Metanephros (tissue), 2 donors: ENCODE results near the gene PATL1. TPM values are rescaled to one million over a fixed set of nuclear protein-coding genes. Genes with fewer than 3 reads are reported as not detected.

Experiments used
- small RNA-seq: library from RNA; depleted of rRNA; stranded (forward); fragments of <200 nt; gene quantifications from one replicate; pipeline ENCODE3, GENCODE V24; 2014; ENCODE audit warnings: low replicate concordance
- total RNA-seq: library from RNA; depleted of rRNA; stranded (reverse); fragments of >200 nt; gene quantifications from one replicate; pipeline ENCODE4 v1.2.3, GENCODE V29; 2014

PATL1 gene
- total RNA-seq: 10.0 TPM

DNA sequence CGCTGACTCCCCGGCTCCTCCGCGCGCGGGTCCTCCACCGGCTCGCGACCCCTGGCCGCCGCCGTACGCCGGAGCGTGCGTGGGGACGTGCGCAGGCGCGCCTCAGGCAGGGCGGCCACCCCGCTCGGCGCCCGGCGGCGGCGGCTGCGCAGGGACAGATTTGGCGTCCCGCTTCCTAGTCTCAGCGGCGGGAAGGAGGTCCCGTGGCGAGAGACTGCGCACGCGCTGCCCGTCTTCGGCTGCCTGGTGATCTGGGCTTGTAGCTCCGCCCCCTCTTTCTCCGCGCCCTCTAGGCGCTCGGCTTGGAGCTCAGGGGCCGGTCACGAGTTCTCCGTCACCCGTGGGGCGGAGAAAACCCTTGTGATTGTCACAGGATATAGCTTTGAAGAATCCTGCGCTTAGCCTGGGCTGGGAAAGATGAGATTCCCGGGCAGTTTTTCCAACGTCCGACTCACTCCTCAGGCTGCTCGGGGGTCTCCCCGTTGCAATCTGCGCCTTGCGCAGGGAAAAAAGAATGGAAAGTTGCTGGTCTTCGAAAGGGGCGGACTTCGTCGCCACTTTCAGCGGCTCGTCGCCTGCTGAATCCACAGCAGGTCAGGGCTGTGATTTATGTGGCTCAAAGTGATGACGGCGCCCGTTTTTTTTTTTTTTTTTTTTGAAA lies at the start of gene PATL1:
PATL1 (minus strand) TSS at position 88 of the 661 bp plus-strand sequence. CDS start 142 bp downstream, outside the sequence.

GRCh38 chr11:59713745-59714144 lies 44.9 kb upstream of the PATL1 start, which contains the start of gene OR10V1:
OR10V1 (minus strand) TSS chr11:59713845; CDS start chr11:59713845, 0 bp downstream.

DNA sequence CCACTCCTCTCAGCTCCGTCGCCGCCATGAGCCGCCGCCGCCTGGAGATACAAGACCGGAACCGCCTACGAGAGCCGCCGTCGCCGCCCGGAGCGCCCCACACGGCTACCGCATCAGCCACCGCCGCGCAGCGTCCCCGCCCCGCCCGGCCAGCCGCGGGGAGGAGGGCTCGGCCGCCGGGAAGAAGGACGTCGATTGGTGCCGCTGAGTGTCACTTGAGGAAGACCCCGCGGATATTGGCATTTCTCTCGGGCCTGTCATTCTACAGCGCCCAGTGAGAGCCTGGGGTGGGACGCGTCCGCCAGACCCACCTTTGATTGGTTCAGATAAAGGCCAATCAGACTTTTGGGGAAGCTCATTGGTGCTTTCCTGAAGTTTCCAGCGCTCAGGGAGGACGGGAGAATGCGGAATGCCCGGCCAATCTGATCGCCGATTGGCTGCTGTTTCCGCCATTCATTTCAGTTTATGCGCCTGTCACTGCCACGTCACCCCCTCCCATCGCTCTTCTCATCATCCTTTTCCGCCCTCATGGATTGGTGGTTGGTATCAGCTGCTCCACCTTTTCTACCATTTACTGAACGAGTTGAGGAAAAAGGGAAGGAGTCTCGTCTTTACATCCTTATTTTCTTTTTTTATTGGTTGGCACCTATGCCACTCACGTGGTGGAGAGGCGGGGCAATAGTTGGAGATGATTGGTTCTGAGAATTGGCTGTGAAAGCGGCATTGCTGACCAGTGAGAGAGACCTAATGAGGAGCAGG lies 53.0 kb downstream of the PATL1 start, which contains the start of gene OSBP:
OSBP (minus strand) TSS at position 138 of the 759 bp plus-strand sequence; CDS start at position 28, 110 bp downstream.

Small RNA genes within 50 kb of the gene (small RNA-seq; reads per million reads assigned to genes)
- gene MIR3162: not detected

Other genes starting within 250 kb of the PATL1 start
- gene OR5A2, start 242.6 kb downstream of the PATL1 start, total RNA-seq: not detected
- not detected for gene OR5A1, start 232.6 kb downstream of the PATL1 start, total RNA-seq
- not detected for gene OR4D6, start 212.1 kb downstream of the PATL1 start, total RNA-seq
- gene OR4D10, start 195.7 kb downstream of the PATL1 start, total RNA-seq: not detected
- gene OR4D11, start 165.5 kb downstream of the PATL1 start, total RNA-seq: not detected
- gene OR4D9, start 157.5 kb downstream of the PATL1 start, total RNA-seq: not detected
- 44.6 TPM for gene OSBP, start 53.3 kb downstream of the PATL1 start, total RNA-seq
- gene OR10V1, start 44.8 kb upstream of the PATL1 start, total RNA-seq: not detected
- gene STX3, start 86.3 kb upstream of the PATL1 start, total RNA-seq: 33.5 TPM
- gene MRPL16, start 141.7 kb upstream of the PATL1 start, total RNA-seq: 36.0 TPM
- 0.53 TPM for gene CBLIF, start 176.5 kb upstream of the PATL1 start, total RNA-seq
- gene TCN1, start 197.4 kb upstream of the PATL1 start, total RNA-seq: 1.4 TPM
- not detected for gene OOSP3, start 209.7 kb upstream of the PATL1 start, total RNA-seq